Brain microvascular endothelial cell (primary cell): ENCODE measurements around the gene SLC43A3.

ENCODE experiments used
- DNase-seq: peaks from one replicate; pipeline ENCODE4 v3.0.0-alpha.2; 2020
- H3K27ac ChIP-seq: fragments of 250-450 bp; sonication (Bioruptor Pico); 2 replicates; pipeline ENCODE4 v1.5.1; 2020; ENCODE audit warnings: mild to moderate bottlenecking, moderate library complexity
- H3K27me3 ChIP-seq: fragments of 250-450 bp; sonication (Bioruptor Pico); replicated peaks from 2 replicates; pipeline ENCODE4 v1.5.1; 2020; ENCODE audit warnings: mild to moderate bottlenecking
- H3K36me3 ChIP-seq: fragments of 250-450 bp; sonication (Bioruptor Pico); replicated peaks from 2 replicates; pipeline ENCODE4 v1.5.1; 2020; ENCODE audit warnings: mild to moderate bottlenecking
- H3K4me3 ChIP-seq: 2 replicates; pipeline ENCODE4 v1.5.1; 2011; ENCODE audit warnings: low read depth, mild to moderate bottlenecking, control low read depth, low read length, moderate library complexity
- in situ Hi-C: cut with HindIII; loops from 2 replicates; pipeline ENCODE4 v1.10.0; 2017; ENCODE audit warnings: low sequenced_read_pairs, low pct_ligation_motif_present
- TF ChIP-seq, protein P1 (sequence below): IDR thresholded peaks from 2 replicates; pipeline ENCODE4 v1.5.1; 2011; ENCODE audit warnings: low read depth, mild to moderate bottlenecking, moderate library complexity, low read length, control low read depth, inconsistent platforms; ENCODE audit errors: missing control alignments

The SLC43A3 gene

DNA sequence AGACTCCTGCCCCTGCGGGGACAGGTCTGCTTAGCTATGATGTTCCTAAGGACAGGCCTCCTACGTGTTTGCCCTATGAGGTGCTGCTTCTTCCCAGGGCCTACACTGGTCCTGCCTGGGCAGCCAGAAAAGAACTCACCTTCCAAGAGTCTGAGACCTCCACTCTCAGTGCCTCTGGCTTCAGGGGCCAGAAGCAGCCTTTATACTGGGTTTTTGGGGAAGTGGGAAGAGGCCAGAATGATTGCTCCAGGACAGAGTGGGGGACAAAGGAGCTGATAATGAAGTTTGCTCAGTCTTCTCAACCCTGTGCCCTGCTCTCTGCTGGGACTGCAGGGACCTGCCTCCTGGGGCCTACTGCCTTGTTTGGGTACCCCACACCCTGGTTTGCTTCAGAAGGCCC, 45.9 kb downstream of the SLC43A3 start, which contains the start of gene PRG3:
Gene PRG3, minus strand, starts transcription at position 176 of the 400 bp plus-strand sequence. CDS start 442 bp downstream, outside the sequence.
- TF ChIP-seq, protein P1, sequence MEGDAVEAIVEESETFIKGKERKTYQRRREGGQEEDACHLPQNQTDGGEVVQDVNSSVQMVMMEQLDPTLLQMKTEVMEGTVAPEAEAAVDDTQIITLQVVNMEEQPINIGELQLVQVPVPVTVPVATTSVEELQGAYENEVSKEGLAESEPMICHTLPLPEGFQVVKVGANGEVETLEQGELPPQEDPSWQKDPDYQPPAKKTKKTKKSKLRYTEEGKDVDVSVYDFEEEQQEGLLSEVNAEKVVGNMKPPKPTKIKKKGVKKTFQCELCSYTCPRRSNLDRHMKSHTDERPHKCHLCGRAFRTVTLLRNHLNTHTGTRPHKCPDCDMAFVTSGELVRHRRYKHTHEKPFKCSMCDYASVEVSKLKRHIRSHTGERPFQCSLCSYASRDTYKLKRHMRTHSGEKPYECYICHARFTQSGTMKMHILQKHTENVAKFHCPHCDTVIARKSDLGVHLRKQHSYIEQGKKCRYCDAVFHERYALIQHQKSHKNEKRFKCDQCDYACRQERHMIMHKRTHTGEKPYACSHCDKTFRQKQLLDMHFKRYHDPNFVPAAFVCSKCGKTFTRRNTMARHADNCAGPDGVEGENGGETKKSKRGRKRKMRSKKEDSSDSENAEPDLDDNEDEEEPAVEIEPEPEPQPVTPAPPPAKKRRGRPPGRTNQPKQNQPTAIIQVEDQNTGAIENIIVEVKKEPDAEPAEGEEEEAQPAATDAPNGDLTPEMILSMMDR = no peak
- DNase-seq = no peak
- no peaks in the 10 kb centered on the region for H3K36me3 ChIP-seq
- no peaks in the 10 kb centered on the region for H3K27me3 ChIP-seq
- no peak within 1 kb of the TSS for H3K4me3 ChIP-seq
- no peak within 1 kb of the TSS for H3K27ac ChIP-seq
- in situ Hi-C loops = no loop called here

DNA sequence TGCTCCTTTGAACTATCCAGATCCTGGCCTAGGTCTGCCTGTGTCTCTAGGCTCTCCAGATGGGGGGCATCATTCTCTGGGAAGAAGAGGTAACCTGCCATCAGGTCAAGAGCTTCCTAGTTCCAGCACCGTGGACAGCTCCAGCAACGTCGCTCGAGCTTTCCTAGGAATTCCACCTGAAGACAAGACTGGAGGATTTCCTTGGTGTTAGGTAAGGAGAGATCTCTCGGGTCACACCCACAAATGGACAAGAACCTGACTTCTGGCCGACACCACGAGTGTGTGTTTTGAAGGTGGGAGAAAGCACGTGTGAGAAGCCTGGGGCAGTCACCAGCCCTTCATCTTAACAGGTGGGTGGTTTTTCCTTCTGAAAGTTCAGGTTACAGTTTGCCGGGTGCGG, 47.2 kb downstream of the SLC43A3 start:
- in situ Hi-C loops = no loop called here
- DNase-seq = no peak

DNA sequence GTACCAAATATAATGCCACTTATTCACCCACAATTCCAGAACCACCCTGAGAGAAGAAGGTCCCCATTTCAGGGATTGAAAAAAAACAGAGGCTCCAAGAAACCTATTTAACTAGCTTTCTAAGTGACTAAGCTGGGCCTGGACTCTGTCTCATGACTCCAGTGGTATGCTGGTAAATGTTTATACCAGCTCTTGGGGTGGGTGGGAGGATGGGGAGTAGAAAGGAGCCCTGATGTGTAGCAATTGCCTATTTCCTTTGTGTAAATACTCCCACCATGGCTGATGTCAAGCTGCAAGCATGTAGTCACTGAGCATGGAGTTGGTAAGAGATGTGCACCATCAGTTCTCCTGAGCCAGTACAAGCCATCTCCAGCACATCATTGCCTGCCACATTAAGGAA, 48.7 kb downstream of the SLC43A3 start:
- no peak for DNase-seq
- no peaks in the 10 kb centered on the region for H3K36me3 ChIP-seq
- H3K27ac ChIP-seq = no peak overlapping the region
- no peaks in the 10 kb centered on the region for H3K27me3 ChIP-seq
- H3K4me3 ChIP-seq = no peak overlapping the region
- TF ChIP-seq, protein P1 = no peak
- in situ Hi-C loops = no loop called here

More for the DNA sequence above, 47.2 kb downstream of the SLC43A3 start:
- TF ChIP-seq, protein P1 = no peak
- no peaks in the 10 kb centered on the region for H3K36me3 ChIP-seq
- no peak overlapping the region for H3K27ac ChIP-seq
- no peak overlapping the region for H3K4me3 ChIP-seq
- no peaks in the 10 kb centered on the region for H3K27me3 ChIP-seq

DNA sequence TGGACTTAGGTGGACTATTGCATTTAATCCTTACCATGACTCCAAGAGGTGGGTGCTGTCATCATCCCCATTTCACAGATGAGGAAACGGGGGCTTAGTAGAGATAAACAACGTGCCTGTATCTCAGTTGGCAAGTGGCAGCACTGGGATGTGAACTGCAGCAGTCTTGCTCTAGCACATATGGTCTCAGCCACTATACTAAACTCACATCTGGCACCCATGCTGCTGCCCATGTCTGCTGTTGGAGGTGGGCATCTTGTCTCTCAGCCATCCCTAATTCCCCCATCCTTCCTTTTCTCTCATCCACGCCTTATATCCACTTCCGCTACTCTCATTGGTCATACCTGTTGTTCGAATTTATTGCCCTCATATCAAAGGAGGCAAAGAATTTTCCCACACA, 49.8 kb downstream of the SLC43A3 start:
- TF ChIP-seq, protein P1 = no peak
- in situ Hi-C loops = no loop called here
- Histone ChIP-seq H3K4me3 (no peak overlapping the region), H3K27ac (no peak overlapping the region), H3K27me3 (no peaks in the 10 kb centered on the region), H3K36me3 (no peaks in the 10 kb centered on the region)
- no peak for DNase-seq

DNA sequence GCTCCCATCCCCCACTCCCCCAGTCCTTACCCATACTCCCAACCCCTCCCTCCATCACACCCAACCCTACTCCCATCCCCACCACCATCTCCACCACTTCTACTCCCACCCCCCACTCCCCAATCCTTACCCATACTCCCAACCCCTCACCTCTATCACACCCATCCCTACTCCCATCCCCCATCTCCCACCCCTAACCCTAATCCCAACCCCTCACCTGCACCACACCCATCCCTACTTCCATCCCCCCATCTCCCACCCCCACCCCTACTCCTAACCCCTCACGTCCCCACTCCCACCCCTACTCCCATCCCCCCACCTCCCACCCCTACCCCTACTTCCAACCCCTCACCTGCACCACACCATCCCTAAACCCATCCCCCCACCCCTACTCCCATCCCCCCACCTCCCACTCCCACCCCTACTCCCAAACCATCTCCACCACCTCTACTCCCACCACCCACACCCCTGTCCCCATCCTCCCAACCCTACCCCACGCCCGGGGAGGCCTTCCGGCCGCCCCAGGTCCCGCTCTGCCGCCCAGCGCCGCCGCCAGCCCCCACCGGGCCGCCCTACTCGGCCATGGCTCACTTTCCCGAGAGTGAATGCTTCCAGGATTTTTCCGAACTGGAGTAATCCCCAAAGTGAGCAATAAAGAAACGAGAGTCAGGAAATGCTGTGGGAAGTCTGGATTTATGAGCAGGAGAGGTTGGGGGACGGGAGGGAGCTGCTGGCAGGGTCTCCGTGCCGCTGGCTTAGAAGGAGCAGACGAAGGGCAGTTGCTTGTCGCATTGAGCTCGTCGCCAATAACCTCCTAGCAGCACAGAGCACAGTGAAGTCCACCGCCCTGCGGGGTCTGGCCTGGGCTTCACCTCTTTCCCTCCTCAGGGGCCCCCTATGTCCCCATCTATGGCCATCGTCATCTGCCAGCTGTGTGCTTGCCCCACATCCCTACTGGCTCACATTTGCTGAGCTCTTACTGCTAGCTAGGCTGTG, 50.5 kb downstream of the SLC43A3 start:
- no peaks in the 10 kb centered on the region for H3K27me3 ChIP-seq
- no peak for DNase-seq
- in situ Hi-C loops = no loop called here
- no peak overlapping the region for H3K4me3 ChIP-seq
- TF ChIP-seq, protein P1 = no peak
- H3K27ac ChIP-seq = no peak overlapping the region
- H3K36me3 ChIP-seq = no peaks in the 10 kb centered on the region
